ENCODE data around the gene PHRF1. TPM values are rescaled to one million over a fixed set of nuclear protein-coding genes. Genes with fewer than 3 reads are reported as not detected.

Gene PHRF1
- total RNA-seq, 4 donors from 2014 or later, result 18.3 to 31.0 (median 19.3) TPM

GRCh38 chr11:561148-562003 lies 14.9 kb upstream of the PHRF1 start:
- intact Hi-C loops (cut with DNase I), result loop anchor here (5.0 kb wide), 1 partner anchor 51 kb away; no protein-coding TSS in a partner anchor
- Histone ChIP-seq H3K27ac (peak overlapping the region in 1 of 3 donors; percentile 41), H3K36me3 (no peaks in the 10 kb centered on the region), H3K27me3 (no peaks in the 10 kb centered on the region), H3K9me3 (no peaks in the 10 kb centered on the region), H3K4me1 (peaks cover 13 to 19% of the 10 kb centered on the region in 2 donors), H3K4me3 (replicated peaks in 1 of 3) (peak overlapping the region; percentile 29 to 90 (median 50))
- no peak for TF ChIP-seq CTCF (IDR thresholded peaks at IDR 0.05)
- 11 to 14% methylated on average over 36 to 37 of the region's 67 CpGs for WGBS, 2 donors
- peak; percentile 52 to 53 for DNase-seq

GRCh38 chr11:562046-562645 lies 14.1 kb upstream of the PHRF1 start:
- peaks cover 13 to 19% of the 10 kb centered on the region in 2 donors for H3K4me1 ChIP-seq
- intact Hi-C loops (cut with DNase I), result loop anchor here (5.0 kb wide), 1 partner anchor 50 kb away; no protein-coding TSS in a partner anchor
- WGBS, 2 donors, result 95 to 97% methylated on average over 11 to 23 of the region's 29 CpGs
- H3K27me3 ChIP-seq, result no peaks in the 10 kb centered on the region
- H3K27ac ChIP-seq, result no peak overlapping the region
- no peaks in the 10 kb centered on the region for H3K36me3 ChIP-seq
- TF ChIP-seq CTCF (IDR thresholded peaks at IDR 0.05), result no peak
- no peak for TF ChIP-seq POLR2A (IDR thresholded peaks at IDR 0.05)
- no peaks in the 10 kb centered on the region for H3K9me3 ChIP-seq
- no peak overlapping the region for H3K4me3 ChIP-seq (replicated peaks in 1 of 3)
- DNase-seq, result no peak

- no peaks in the 10 kb centered on the region for H3K9me3 ChIP-seq
- intact Hi-C loops (cut with DNase I), result loop anchor here (5.0 kb wide), 1 partner anchor 49 kb away; no protein-coding TSS in a partner anchor
These were observed 13.0 kb upstream of the PHRF1 start for GRCh38 chr11:563066-563811.

GRCh38 chr11:563812-564578 lies 12.3 kb upstream of the PHRF1 start:
- Histone ChIP-seq H3K36me3 (no peaks in the 10 kb centered on the region), H3K9me3 (no peaks in the 10 kb centered on the region), H3K27ac (no peak overlapping the region), H3K4me3 (replicated peaks in 1 of 3) (no peak overlapping the region), H3K27me3 (no peaks in the 10 kb centered on the region), H3K4me1 (peaks cover 17 to 24% of the 10 kb centered on the region in 2 donors)
- intact Hi-C loops (cut with DNase I), result loop anchor here (5.0 kb wide), 1 partner anchor 48 kb away; no protein-coding TSS in a partner anchor
- TF ChIP-seq CTCF (IDR thresholded peaks at IDR 0.05) (no peak), POLR2A (IDR thresholded peaks at IDR 0.05) (no peak)
- no peak for DNase-seq
- whole genome bisulfite sequencing, 2 donors, result 90 to 96% methylated on average over 8 of the region's 12 CpGs

More at GRCh38 chr11:563066-563811, 13.0 kb upstream of the PHRF1 start:
- Histone ChIP-seq H3K27me3 (no peaks in the 10 kb centered on the region), H3K36me3 (no peaks in the 10 kb centered on the region), H3K4me1 (peaks cover 16 to 22% of the 10 kb centered on the region in 2 donors), H3K27ac (no peak overlapping the region), H3K4me3 (replicated peaks in 1 of 3) (no peak overlapping the region)
- DNase-seq, result no peak
- 92 to 93% methylated on average over 3 to 14 of the region's 18 CpGs for WGBS, 2 donors
- TF ChIP-seq POLR2A (IDR thresholded peaks at IDR 0.05) (no peak), CTCF (IDR thresholded peaks at IDR 0.05) (no peak)
